Activated T-helper 1 cell treated with anti-CD3 and anti-CD28 coated beads, Interleukin-12 subunit alpha, Interleukin-12 subunit beta, Interleukin-2, Interleukin-4 antibody, amounts not matched to agents 30 ng/mL and 10 ng/mL and 1 ng/mL, durations not matched to agents 14 hours and 24 hours and 36 hours (primary cell): ENCODE measurements around the gene SPDL1. TPM values are rescaled to one million over a fixed set of nuclear protein-coding genes. Genes with fewer than 3 reads are reported as not detected.
A peak's percentile ranks its signal among the peaks of the same experiment; 100 is the strongest.

ENCODE experiments used
- DNase-seq: peaks from one replicate; pipeline ENCODE4 v3.0.0; 2021; ENCODE audit warnings: low spot score
- H3K27ac Mint-ChIP-seq: one replicate; pipeline ENCODE4 v1.8.0; 2021; ENCODE audit warnings: mild to moderate bottlenecking, mixed read lengths
- H3K27me3 Mint-ChIP-seq: one replicate; pipeline ENCODE4 v1.8.0; 2022; ENCODE audit warnings: mild to moderate bottlenecking, moderate library complexity, mixed read lengths; ENCODE audit not compliant: insufficient read depth
- H3K36me3 Mint-ChIP-seq: one replicate; pipeline ENCODE4 v1.8.0; 2021; ENCODE audit warnings: low read depth, mixed read lengths
- H3K4me1 Mint-ChIP-seq: one replicate; pipeline ENCODE4 v1.8.0; 2021; ENCODE audit warnings: low read depth, mixed read lengths
- H3K4me3 Mint-ChIP-seq: one replicate; pipeline ENCODE4 v1.8.0; 2021; ENCODE audit warnings: mild to moderate bottlenecking, moderate library complexity, mixed read lengths
- H3K9me3 Mint-ChIP-seq: one replicate; pipeline ENCODE4 v1.8.0; 2021; ENCODE audit warnings: mixed read lengths
- intact Hi-C: fragments of 100-400 bp; cut with micrococcal nuclease; formaldehyde crosslinking; loops from one replicate; pipeline ENCODE4 v1.15.1; 2024
- total RNA-seq: library from RNA; stranded (reverse); gene quantifications from 2 replicates; pipeline ENCODE4 v1.2.3, GENCODE V29; 2022

SPDL1 gene
- total RNA-seq, 1 donor from 2014 or later = 34.1 TPM

DNA sequence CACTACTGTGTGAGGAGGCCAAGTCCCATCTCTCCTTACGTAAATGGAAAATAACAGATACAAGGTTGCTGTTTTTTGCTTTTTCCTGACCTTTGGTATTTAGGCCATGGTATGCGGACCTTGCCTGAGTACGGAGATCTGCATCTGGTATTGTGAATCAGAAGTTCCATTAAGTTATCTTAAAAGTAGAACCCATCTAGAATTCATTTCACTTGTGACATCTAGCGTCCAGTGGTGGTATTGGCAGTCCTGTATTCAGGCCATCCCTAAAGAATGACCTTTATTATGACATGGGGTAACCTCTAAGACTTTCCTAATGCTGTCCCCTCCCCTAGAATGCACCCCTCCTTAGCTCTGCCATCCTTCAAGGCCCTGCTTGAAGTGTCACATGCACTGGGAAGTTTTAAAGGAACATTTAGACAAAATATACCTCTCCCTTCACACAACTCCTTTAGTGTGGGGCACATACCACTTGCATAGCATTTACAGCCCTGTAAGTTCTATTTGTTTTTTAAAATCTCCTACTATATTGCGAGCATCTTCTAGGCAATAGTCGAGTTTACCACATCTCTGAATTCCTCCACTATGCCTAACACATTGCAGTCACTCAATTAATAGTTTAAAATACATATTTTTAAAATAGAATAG lies 1.9 kb upstream of the SPDL1 start:
- DNase-seq = peak; percentile 31
- Mint-ChIP-seq H3K9me3 (no peaks in the 10 kb centered on the region), H3K4me1 (peaks cover 33% of the 10 kb centered on the region), H3K36me3 (peaks cover 5% of the 10 kb centered on the region), H3K4me3 (no peak overlapping the region), H3K27me3 (peaks cover 16% of the 10 kb centered on the region), H3K27ac (peak overlapping the region; percentile 10)
- intact Hi-C loops = loop anchor here (1.0 to 10.0 kb wide), 11 partner anchors 134 to 1806 kb away; partner anchors contain the start of genes NPM1, RARS1 and SLIT3

DNA sequence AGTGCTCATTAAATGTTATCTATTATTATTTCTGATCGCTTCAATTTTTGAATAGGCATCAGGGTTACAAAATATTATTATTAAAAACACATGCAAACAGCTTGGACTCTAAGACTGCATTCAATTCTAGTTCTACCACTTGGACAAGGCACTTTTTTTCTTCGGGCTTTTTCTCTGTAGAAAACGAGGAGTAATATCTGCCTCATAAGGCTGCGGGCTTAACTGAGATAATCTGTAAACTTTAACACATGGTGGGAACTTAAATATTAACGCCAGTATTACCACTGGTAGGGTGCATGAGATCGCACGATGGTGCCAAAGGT lies 511 bp upstream of the SPDL1 start:
- no peaks in the 10 kb centered on the region for H3K9me3 Mint-ChIP-seq
- H3K4me1 Mint-ChIP-seq = peaks cover 46% of the 10 kb centered on the region

GRCh38 chr5:169584998-169585451 lies 1.5 kb downstream of the SPDL1 start:
- Mint-ChIP-seq H3K27ac (peak overlapping the region; percentile 66), H3K27me3 (peaks cover 4% of the 10 kb centered on the region), H3K4me1 (peaks cover 46% of the 10 kb centered on the region), H3K4me3 (peak overlapping the region; percentile 98), H3K9me3 (no peaks in the 10 kb centered on the region), H3K36me3 (peaks cover 12% of the 10 kb centered on the region)
- DNase-seq = no peak
- intact Hi-C loops = loop anchor here (5.0 to 10.0 kb wide), 10 partner anchors 138 to 1802 kb away; partner anchors contain the start of genes NPM1, RARS1 and SLIT3

More for the DNA sequence above, 511 bp upstream of the SPDL1 start:
- no peak for DNase-seq
- H3K36me3 Mint-ChIP-seq = peaks cover 5% of the 10 kb centered on the region
- peak overlapping the region; percentile 85 for H3K27ac Mint-ChIP-seq
- intact Hi-C loops = loop anchor here (1.0 to 10.0 kb wide), 14 partner anchors 54 to 1804 kb away; partner anchors contain the start of genes DOCK2, NPM1, PANK3 and RARS1
- peak overlapping the region; percentile 98 for H3K4me3 Mint-ChIP-seq
- H3K27me3 Mint-ChIP-seq = peaks cover 8% of the 10 kb centered on the region

DNA sequence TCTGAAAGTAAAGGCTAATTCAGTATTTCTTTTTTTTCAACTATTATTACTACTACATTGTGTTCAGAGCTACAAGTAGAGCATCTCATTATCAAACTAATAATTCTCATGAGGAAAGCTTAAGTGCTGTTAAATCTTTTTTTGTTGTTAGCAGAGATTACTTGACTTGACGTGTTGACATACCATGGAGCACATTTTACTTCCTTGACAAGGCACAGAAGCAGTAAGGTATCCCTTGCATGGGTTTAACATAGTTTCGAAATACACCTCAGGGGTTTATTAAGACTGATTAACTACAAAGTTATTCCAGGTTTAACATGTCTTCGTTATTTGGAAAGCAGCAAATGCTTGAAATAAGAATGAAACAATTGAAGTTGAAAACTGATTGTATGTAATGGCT lies 7.0 kb downstream of the SPDL1 start:
- no peak for DNase-seq
- Mint-ChIP-seq H3K9me3 (no peaks in the 10 kb centered on the region), H3K27me3 (no peaks in the 10 kb centered on the region), H3K4me1 (peaks cover 23% of the 10 kb centered on the region), H3K4me3 (no peak overlapping the region), H3K27ac (no peak overlapping the region), H3K36me3 (peaks cover 43% of the 10 kb centered on the region)
- intact Hi-C loops = no loop called here

- Mint-ChIP-seq H3K27me3 (no peaks in the 10 kb centered on the region), H3K4me3 (no peak overlapping the region), H3K9me3 (no peaks in the 10 kb centered on the region), H3K27ac (no peak overlapping the region), H3K36me3 (peaks cover 43% of the 10 kb centered on the region), H3K4me1 (peaks cover 13% of the 10 kb centered on the region)
- intact Hi-C loops = no loop called here
- no peak for DNase-seq
These were observed 8.1 kb downstream of the SPDL1 start for GRCh38 chr5:169591636-169592035.

- H3K36me3 Mint-ChIP-seq = peaks cover 51% of the 10 kb centered on the region
- intact Hi-C loops = no loop called here
These were observed 9.5 kb downstream of the SPDL1 start for GRCh38 chr5:169592937-169593650.

GRCh38 chr5:169595172-169595820 lies 11.7 kb downstream of the SPDL1 start:
- H3K27me3 Mint-ChIP-seq = no peaks in the 10 kb centered on the region
- intact Hi-C loops = no loop called here
- H3K4me1 Mint-ChIP-seq = peaks cover 4% of the 10 kb centered on the region
- H3K4me3 Mint-ChIP-seq = no peak overlapping the region
- DNase-seq = no peak
- no peaks in the 10 kb centered on the region for H3K9me3 Mint-ChIP-seq
- no peak overlapping the region for H3K27ac Mint-ChIP-seq
- peaks cover 54% of the 10 kb centered on the region for H3K36me3 Mint-ChIP-seq

More at GRCh38 chr5:169592937-169593650, 9.5 kb downstream of the SPDL1 start:
- no peaks in the 10 kb centered on the region for H3K27me3 Mint-ChIP-seq
- DNase-seq = no peak
- peak overlapping the region; percentile 1 for H3K27ac Mint-ChIP-seq
- H3K4me3 Mint-ChIP-seq = no peak overlapping the region
- H3K4me1 Mint-ChIP-seq = peaks cover 3% of the 10 kb centered on the region
- no peaks in the 10 kb centered on the region for H3K9me3 Mint-ChIP-seq

DNA sequence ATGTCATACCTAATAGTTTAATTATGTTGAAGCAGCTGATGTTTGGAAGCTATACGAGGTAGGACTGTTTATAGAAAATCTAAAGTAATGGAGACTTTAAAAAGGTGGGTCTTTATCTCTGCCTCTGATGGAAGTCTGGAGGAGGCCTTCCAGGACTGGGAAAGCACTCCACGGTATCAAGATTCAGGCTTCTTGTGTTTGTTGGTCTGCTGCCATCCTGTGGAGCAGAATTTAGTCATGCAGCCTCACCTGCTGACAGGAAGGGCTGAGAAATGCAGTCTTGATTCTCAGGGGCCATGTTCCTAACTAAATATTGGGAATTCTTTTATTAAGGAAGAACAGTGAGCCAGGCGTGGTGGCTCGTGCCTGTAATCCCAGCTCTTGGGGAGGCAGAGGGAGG lies 15.9 kb downstream of the SPDL1 start:
- no peak for DNase-seq
- Mint-ChIP-seq H3K27ac (no peak overlapping the region), H3K36me3 (peaks cover 47% of the 10 kb centered on the region), H3K4me1 (peaks cover 4% of the 10 kb centered on the region), H3K9me3 (no peaks in the 10 kb centered on the region), H3K27me3 (no peaks in the 10 kb centered on the region), H3K4me3 (no peak overlapping the region)
- intact Hi-C loops = no loop called here

- no peak overlapping the region for H3K27ac Mint-ChIP-seq
- intact Hi-C loops = no loop called here
- H3K36me3 Mint-ChIP-seq = peaks cover 41% of the 10 kb centered on the region
- no peaks in the 10 kb centered on the region for H3K27me3 Mint-ChIP-seq
- peaks cover 4% of the 10 kb centered on the region for H3K4me1 Mint-ChIP-seq
- no peaks in the 10 kb centered on the region for H3K9me3 Mint-ChIP-seq
- no peak for DNase-seq
- no peak overlapping the region for H3K4me3 Mint-ChIP-seq
These were observed 19.0 kb downstream of the SPDL1 start for GRCh38 chr5:169602535-169602934.

- Mint-ChIP-seq H3K4me1 (no peaks in the 10 kb centered on the region), H3K36me3 (peaks cover 20% of the 10 kb centered on the region), H3K9me3 (peaks cover 6% of the 10 kb centered on the region), H3K27me3 (peaks cover 13% of the 10 kb centered on the region), H3K27ac (no peak overlapping the region), H3K4me3 (no peak overlapping the region)
- no peak for DNase-seq
- intact Hi-C loops = no loop called here
These were observed 22.7 kb downstream of the SPDL1 start for GRCh38 chr5:169606279-169606678.

GRCh38 chr5:169607882-169608281 lies 24.3 kb downstream of the SPDL1 start:
- Mint-ChIP-seq H3K27me3 (peaks cover 19% of the 10 kb centered on the region), H3K36me3 (peaks cover 11% of the 10 kb centered on the region), H3K4me3 (no peak overlapping the region), H3K4me1 (peaks cover 8% of the 10 kb centered on the region), H3K9me3 (peaks cover 18% of the 10 kb centered on the region), H3K27ac (no peak overlapping the region)
- intact Hi-C loops = no loop called here
- no peak for DNase-seq

GRCh38 chr5:169609716-169610115 lies 26.1 kb downstream of the SPDL1 start:
- intact Hi-C loops = no loop called here

DNA sequence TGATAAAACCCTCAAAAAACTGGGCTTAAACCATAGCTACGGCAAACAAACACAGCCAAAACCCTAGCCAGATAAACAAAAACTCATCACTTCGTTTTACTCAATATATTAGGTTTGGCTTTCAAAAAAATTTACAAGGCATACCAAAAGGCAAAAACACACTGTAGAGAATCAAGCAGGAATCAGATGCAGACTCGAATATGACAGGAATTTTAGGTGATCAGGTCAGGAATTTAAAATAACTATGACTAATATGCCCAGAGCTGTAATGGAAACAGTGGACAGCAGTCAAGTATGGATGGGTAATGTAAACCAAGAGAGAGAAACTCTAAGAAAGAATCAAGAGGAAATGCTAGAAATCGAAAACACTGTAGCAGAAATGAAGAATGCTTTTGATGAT lies 27.0 kb downstream of the SPDL1 start:
- intact Hi-C loops = no loop called here
- H3K27me3 Mint-ChIP-seq = peaks cover 33% of the 10 kb centered on the region
- H3K9me3 Mint-ChIP-seq = peaks cover 23% of the 10 kb centered on the region
- H3K27ac Mint-ChIP-seq = no peak overlapping the region
- H3K4me3 Mint-ChIP-seq = no peak overlapping the region
- no peak for DNase-seq
- H3K36me3 Mint-ChIP-seq = peaks cover 4% of the 10 kb centered on the region
- peaks cover 8% of the 10 kb centered on the region for H3K4me1 Mint-ChIP-seq

More at GRCh38 chr5:169609716-169610115, 26.1 kb downstream of the SPDL1 start:
- Mint-ChIP-seq H3K36me3 (peaks cover 8% of the 10 kb centered on the region), H3K27me3 (peaks cover 32% of the 10 kb centered on the region), H3K4me1 (peaks cover 8% of the 10 kb centered on the region), H3K27ac (no peak overlapping the region), H3K9me3 (peaks cover 23% of the 10 kb centered on the region), H3K4me3 (no peak overlapping the region)
- no peak for DNase-seq
